ENCODE results near the gene MARCHF4.
A peak's percentile ranks its signal among the peaks of the same experiment; 100 is the strongest.

The MARCHF4 gene

GRCh38 chr2:216413882-216414281 is 41.6 kb upstream of the MARCHF4 start:
- Histone ChIP-seq H3K27ac (ENCODE audit: low read length) (no peak overlapping the region), H3K4me1 (ENCODE audit: low read length) (no peaks in the 10 kb centered on the region), H3K27me3 (replicated peaks; ENCODE audit: insufficient read depth, low read length) (no peaks in the 10 kb centered on the region), H3K9me3 (replicated peaks; ENCODE audit: insufficient read depth, low read length) (no peaks in the 10 kb centered on the region), H3K79me2 (ENCODE audit: low read length) (no peaks in the 10 kb centered on the region), H3K4me2 (ENCODE audit: low read depth, low read length) (no peak overlapping the region), H3K36me3 (replicated peaks; ENCODE audit: insufficient read depth, low read length) (no peaks in the 10 kb centered on the region), H4K20me1 (ENCODE audit: insufficient read depth, low read length) (no peaks in the 10 kb centered on the region), H3K9ac (ENCODE audit: low read length) (no peak overlapping the region), H3F3A (ENCODE audit: insufficient read depth, low read length) (no peaks in the 10 kb centered on the region), H3K4me3 (ENCODE audit: low read length) (no peak overlapping the region), H2AFZ (ENCODE audit: low read length) (no peak overlapping the region), H3K9me2 (replicated peaks; ENCODE audit: insufficient read depth, low read length) (no peaks in the 10 kb centered on the region)
- DNase-seq = no peak
- TF ChIP-seq, protein P1, sequence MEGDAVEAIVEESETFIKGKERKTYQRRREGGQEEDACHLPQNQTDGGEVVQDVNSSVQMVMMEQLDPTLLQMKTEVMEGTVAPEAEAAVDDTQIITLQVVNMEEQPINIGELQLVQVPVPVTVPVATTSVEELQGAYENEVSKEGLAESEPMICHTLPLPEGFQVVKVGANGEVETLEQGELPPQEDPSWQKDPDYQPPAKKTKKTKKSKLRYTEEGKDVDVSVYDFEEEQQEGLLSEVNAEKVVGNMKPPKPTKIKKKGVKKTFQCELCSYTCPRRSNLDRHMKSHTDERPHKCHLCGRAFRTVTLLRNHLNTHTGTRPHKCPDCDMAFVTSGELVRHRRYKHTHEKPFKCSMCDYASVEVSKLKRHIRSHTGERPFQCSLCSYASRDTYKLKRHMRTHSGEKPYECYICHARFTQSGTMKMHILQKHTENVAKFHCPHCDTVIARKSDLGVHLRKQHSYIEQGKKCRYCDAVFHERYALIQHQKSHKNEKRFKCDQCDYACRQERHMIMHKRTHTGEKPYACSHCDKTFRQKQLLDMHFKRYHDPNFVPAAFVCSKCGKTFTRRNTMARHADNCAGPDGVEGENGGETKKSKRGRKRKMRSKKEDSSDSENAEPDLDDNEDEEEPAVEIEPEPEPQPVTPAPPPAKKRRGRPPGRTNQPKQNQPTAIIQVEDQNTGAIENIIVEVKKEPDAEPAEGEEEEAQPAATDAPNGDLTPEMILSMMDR (IDR thresholded peaks at IDR 0.05; ENCODE audit: low read length) = no peak
- TF ChIP-seq EZH2 (optimal IDR thresholded peaks at IDR 0.05; ENCODE audit: low read depth, low read length) = no peak
- no peak for TF ChIP-seq EZH2phosphoT487 (IDR thresholded peaks at IDR 0.05; ENCODE audit: low read length)

DNA sequence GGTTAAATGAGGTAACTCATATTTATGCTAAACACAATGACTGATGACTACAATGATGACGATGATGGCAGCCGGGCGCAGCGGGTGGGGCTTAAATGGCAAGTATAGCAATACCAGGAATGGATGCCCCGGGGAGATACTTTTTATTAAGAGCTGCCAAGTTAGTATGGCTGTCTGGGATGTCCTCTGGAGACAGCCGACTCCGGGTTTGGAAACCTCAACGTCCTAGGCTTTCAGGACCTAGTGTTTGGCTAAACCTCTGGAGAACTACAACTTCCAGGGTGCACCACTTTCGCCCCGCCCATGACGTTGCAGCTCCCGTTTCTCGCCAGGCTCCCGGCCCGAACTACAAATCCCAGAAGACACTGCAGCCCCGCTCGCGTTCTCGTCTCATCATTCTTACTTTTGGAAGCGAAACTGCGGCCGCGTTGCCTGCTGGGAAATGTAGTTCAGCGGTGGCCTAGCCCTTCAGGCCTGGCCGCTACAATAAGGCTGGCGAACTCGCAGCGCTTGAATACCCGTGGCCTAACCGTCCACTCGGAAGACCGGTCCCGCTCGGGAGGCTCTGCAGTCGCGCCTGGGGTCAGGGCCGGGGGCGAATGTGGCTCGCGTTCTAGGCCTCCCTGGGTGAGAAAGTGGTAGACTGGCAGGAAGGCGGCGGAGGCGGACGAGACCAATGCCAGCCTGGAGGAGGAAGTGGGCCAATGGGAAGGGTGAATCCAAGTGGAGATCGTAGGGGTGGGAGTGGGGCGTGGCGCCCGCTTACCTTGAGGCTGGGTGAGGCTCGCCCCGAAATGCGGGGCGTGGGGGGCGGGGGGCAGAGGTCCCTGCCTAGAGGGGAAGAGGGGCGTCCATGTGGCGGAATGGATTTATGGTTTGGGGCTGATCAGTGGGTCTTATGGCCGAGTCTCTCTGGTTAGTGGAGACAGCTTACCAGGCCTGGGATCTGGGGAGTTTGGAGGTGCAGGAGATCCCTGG is 40.0 kb upstream of the MARCHF4 start, which contains the start of gene SMARCAL1:
Gene SMARCAL1, plus strand, starts transcription at position 463 of the 978 bp plus-strand sequence. CDS start 2,221 bp downstream, outside the sequence.
- H3K36me3 ChIP-seq (replicated peaks; ENCODE audit: insufficient read depth, low read length) = no peaks in the 10 kb centered on the region
- peak within 1 kb of the TSS; percentile 74 for H3K9ac ChIP-seq (ENCODE audit: low read length)
- no peaks in the 10 kb centered on the region for H3K4me1 ChIP-seq (ENCODE audit: low read length)
- H3K4me2 ChIP-seq (ENCODE audit: low read depth, low read length) = peak within 1 kb of the TSS; percentile 58
- no peaks in the 10 kb centered on the region for H3F3A ChIP-seq (ENCODE audit: insufficient read depth, low read length)
- peak within 1 kb of the TSS; percentile 54; the same call in 1 of the 2 replicates for H3K27ac ChIP-seq (ENCODE audit: low read length)
- no peaks in the 10 kb centered on the region for H3K27me3 ChIP-seq (replicated peaks; ENCODE audit: insufficient read depth, low read length)
- no peaks in the 10 kb centered on the region for H3K9me2 ChIP-seq (replicated peaks; ENCODE audit: insufficient read depth, low read length)
- no peaks in the 10 kb centered on the region for H4K20me1 ChIP-seq (ENCODE audit: insufficient read depth, low read length)
- H3K9me3 ChIP-seq (replicated peaks; ENCODE audit: insufficient read depth, low read length) = no peaks in the 10 kb centered on the region
- no peak for TF ChIP-seq EZH2 (optimal IDR thresholded peaks at IDR 0.05; ENCODE audit: low read depth, low read length)
- TF ChIP-seq, protein P1 (IDR thresholded peaks at IDR 0.05; ENCODE audit: low read length) = no peak
- no peak for TF ChIP-seq EZH2phosphoT487 (IDR thresholded peaks at IDR 0.05; ENCODE audit: low read length)
- peak; percentile 99 for DNase-seq
- H2AFZ ChIP-seq (ENCODE audit: low read length) = peak within 1 kb of the TSS; percentile 81
- H3K4me3 ChIP-seq (ENCODE audit: low read length) = peak within 1 kb of the TSS; percentile 84
- H3K79me2 ChIP-seq (ENCODE audit: low read length) = no peaks in the 10 kb centered on the region

DNA sequence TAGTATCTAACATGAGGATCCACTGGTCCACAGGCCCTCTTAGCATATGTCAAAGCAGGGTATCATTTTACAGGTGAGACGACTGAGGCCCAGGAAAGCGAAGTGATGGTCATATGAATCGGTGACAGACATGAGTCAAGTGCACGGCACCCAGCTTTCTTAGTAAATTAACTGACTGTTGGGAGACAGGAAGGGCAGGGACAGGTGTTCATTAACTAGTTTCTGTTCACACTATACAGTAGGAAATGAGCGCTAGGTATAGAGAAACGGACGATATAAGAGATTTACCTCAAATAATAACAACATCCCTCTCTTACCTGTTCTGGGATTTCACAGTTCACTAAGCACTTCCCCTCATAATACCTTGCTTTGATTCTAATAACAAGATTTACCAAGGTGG is 38.3 kb upstream of the MARCHF4 start:
- no peak overlapping the region for H3K4me3 ChIP-seq (ENCODE audit: low read length)
- H2AFZ ChIP-seq (ENCODE audit: low read length) = no peak overlapping the region
- no peak overlapping the region for H3K9ac ChIP-seq (ENCODE audit: low read length)
- H3K4me2 ChIP-seq (ENCODE audit: low read depth, low read length) = no peak overlapping the region
- no peaks in the 10 kb centered on the region for H4K20me1 ChIP-seq (ENCODE audit: insufficient read depth, low read length)
- no peaks in the 10 kb centered on the region for H3K36me3 ChIP-seq (replicated peaks; ENCODE audit: insufficient read depth, low read length)
- no peaks in the 10 kb centered on the region for H3K27me3 ChIP-seq (replicated peaks; ENCODE audit: insufficient read depth, low read length)
- no peaks in the 10 kb centered on the region for H3K4me1 ChIP-seq (ENCODE audit: low read length)
- H3K27ac ChIP-seq (ENCODE audit: low read length) = no peak overlapping the region
- no peak for DNase-seq
- no peaks in the 10 kb centered on the region for H3K9me3 ChIP-seq (replicated peaks; ENCODE audit: insufficient read depth, low read length)
- H3K9me2 ChIP-seq (replicated peaks; ENCODE audit: insufficient read depth, low read length) = no peaks in the 10 kb centered on the region
- H3F3A ChIP-seq (ENCODE audit: insufficient read depth, low read length) = no peaks in the 10 kb centered on the region
- H3K79me2 ChIP-seq (ENCODE audit: low read length) = no peaks in the 10 kb centered on the region
- TF ChIP-seq EZH2 (optimal IDR thresholded peaks at IDR 0.05; ENCODE audit: low read depth, low read length) = no peak
- TF ChIP-seq, protein P1 (IDR thresholded peaks at IDR 0.05; ENCODE audit: low read length) = no peak
- TF ChIP-seq EZH2phosphoT487 (IDR thresholded peaks at IDR 0.05; ENCODE audit: low read length) = no peak
